SH-SY5Y (cell line): Measurements from ENCODE around the gene HPDL.

ENCODE experiments used
- GATA2 ChIP-seq: IDR thresholded peaks from 2 replicates; pipeline ENCODE4 v1.6.1; 2011; ENCODE audit warnings: mild to moderate bottlenecking, low read depth, low read length
- GATA3 ChIP-seq: IDR thresholded peaks from 2 replicates; pipeline ENCODE4 v1.6.1; 2011; ENCODE audit warnings: low read depth, mild to moderate bottlenecking, low read length, moderate library complexity

DNA sequence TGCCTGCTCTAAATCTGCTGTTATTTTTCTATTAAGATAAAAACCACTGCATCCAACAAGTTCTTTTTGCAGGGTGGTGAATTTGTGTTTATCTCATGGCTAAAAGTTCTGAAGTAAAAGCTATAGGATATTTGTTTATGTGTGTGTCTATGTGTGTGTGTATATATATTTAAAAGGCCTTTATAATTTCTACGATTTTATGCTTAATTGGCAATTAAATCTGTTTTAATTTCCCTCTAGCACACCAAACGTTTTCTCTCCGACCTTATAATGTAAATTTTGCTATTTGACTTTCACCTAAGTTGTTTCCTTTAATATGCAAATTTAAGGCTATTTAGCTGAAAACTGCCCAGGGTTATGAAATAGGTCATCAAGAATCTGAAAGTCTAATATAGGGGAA lies 19.8 kb upstream of the HPDL start:
- no peak for TF ChIP-seq GATA3
- no peak for TF ChIP-seq GATA2
